K562 (cell line): Measurements from ENCODE around the gene PDE4D. TPM values are rescaled to one million over a fixed set of nuclear protein-coding genes. Genes with fewer than 3 reads are reported as not detected.

Experiments used
- ATAC-seq: fragments of 200-7000 bp; cut with Tn5 transposase; 3 replicates; pipeline ENCODE4 v1.9.1; 2020; ENCODE audit warnings: moderate library complexity
- BruUV-seq: library from RNA; stranded (reverse); fragments of 400-500 nt; replicated peaks from 2 replicates; lab custom pipeline; 2021; lab: Mats Ljungman, UMichigan
- CTCF ChIA-PET: fragments of 300-600 bp; formaldehyde crosslinking; extraction: SDS; loops from one replicate; lab custom pipeline; 2021; ENCODE audit warnings: low intra/inter-chr PET ratio; lab: Yijun Ruan, JAX
- POLR2A ChIA-PET: fragments of 300-600, 350-650 bp; sonication (Branson Sonifier 250); formaldehyde crosslinking; extraction: SDS; loops from one replicate; lab custom pipeline; 2021; ENCODE audit warnings: antibody characterized with exemption, inconsistent platforms; lab: Yijun Ruan, JAX
- DNase-seq, 4 experiments: peaks; one replicate each; pipeline versions ENCODE4 v3.0.0 to v3.0.0-alpha.2; 2011 to 2018; ENCODE audit warnings: low spot score in 3 of 4, mixed read lengths in 3 of 4; ENCODE audit errors: extremely low read depth in 1 of 4
- FAIRE-seq: peaks from 2 replicates; lab custom pipeline; 2011; peaks lifted over from hg19 to GRCh38; lab: Jason Lieb, UNC
- H2AFZ ChIP-seq: 2 replicates; pipeline ENCODE4 v1.6.0; 2011; ENCODE audit warnings: low read depth, low read length, control low read depth, inconsistent platforms
- H3K27ac ChIP-seq: fragments of 200-600 bp; 3 replicates; pipeline ENCODE4 v1.8.0; 2011; ENCODE audit warnings: low read depth, mild to moderate bottlenecking, control low read depth, inconsistent platforms, low read length, moderate library complexity, mixed read lengths; ENCODE audit errors: extremely low read depth
- H3K27me3 ChIP-seq, 2 experiments: fragments of 300-600 bp in 1 of 2; 2 replicates in 1 of 2; 3 replicates in 1 of 2; pipeline versions ENCODE4 v1.6.0 to v1.8.0; 2011; ENCODE audit warnings: inconsistent platforms in 2 of 2, low read length in 2 of 2, mild to moderate bottlenecking in 1 of 2, mixed read lengths in 1 of 2, moderate library complexity in 1 of 2; ENCODE audit not compliant: control insufficient read depth in 2 of 2, insufficient read depth in 2 of 2
- H3K36me3 ChIP-seq: fragments of 300-600 bp; 3 replicates; pipeline ENCODE4 v1.8.0; 2011; ENCODE audit warnings: mild to moderate bottlenecking, low read length, inconsistent platforms; ENCODE audit not compliant: control insufficient read depth, insufficient read depth
- H3K4me1 ChIP-seq, 2 experiments: fragments of 200-600 bp in 1 of 2; replicated peaks in 1 of 2; 2 replicates in 1 of 2; 3 replicates in 1 of 2; pipeline versions ENCODE4 v1.5.1 to v1.8.0; 2011; ENCODE audit warnings: inconsistent platforms in 2 of 2, low read length in 2 of 2, mild to moderate bottlenecking in 1 of 2, mixed read lengths in 1 of 2, moderate library complexity in 1 of 2; ENCODE audit not compliant: control insufficient read depth in 2 of 2, insufficient read depth in 2 of 2
- H3K4me2 ChIP-seq: 2 replicates; pipeline ENCODE4 v1.6.1; 2011; ENCODE audit warnings: low read length, control low read depth, inconsistent platforms, mixed read lengths; ENCODE audit not compliant: insufficient read depth
- H3K4me3 ChIP-seq: fragments of 200-600 bp; sonication (generic), shearing (Covaris generic); 2 replicates; pipeline ENCODE4 v1.5.1; 2016; ENCODE audit warnings: control low read depth, inconsistent platforms
- H3K79me2 ChIP-seq: fragments of 200-600 bp; 3 replicates; pipeline ENCODE4 v1.8.0; 2011; ENCODE audit warnings: low read length, inconsistent platforms; ENCODE audit not compliant: control insufficient read depth, insufficient read depth
- H3K9ac ChIP-seq, 2 experiments: 2 replicates each; pipeline versions ENCODE4 v1.6.0 to v1.6.1; 2011; ENCODE audit warnings: low read depth in 2 of 2, low read length in 2 of 2, control low read depth in 1 of 2, inconsistent platforms in 1 of 2, mild to moderate bottlenecking in 1 of 2, mixed read lengths in 1 of 2; ENCODE audit not compliant: insufficient read depth in 1 of 2
- H3K9me1 ChIP-seq: one replicate; pipeline ENCODE4 v1.6.0; 2011; ENCODE audit warnings: inconsistent platforms, mild to moderate bottlenecking, low read length, moderate library complexity; ENCODE audit not compliant: control insufficient read depth, insufficient read depth
- H3K9me3 ChIP-seq: replicated peaks from 2 replicates; pipeline ENCODE4 v1.5.1; 2011; ENCODE audit warnings: low read depth, low read length, inconsistent platforms; ENCODE audit not compliant: control insufficient read depth, insufficient read depth
- H4K20me1 ChIP-seq: replicated peaks from 2 replicates; pipeline ENCODE4 v1.6.1; 2011; ENCODE audit warnings: low read length, inconsistent platforms, mixed read lengths; ENCODE audit not compliant: control insufficient read depth, insufficient read depth
- SP1 ChIP-seq: sonication (generic); formaldehyde crosslinking; IDR thresholded peaks from 2 replicates; pipeline ENCODE4 v1.8.1; 2022; ENCODE audit warnings: mild to moderate bottlenecking, missing genetic modification reagents
- SRSF7 ChIP-seq: fragments of 200-400 bp; formaldehyde crosslinking; optimal IDR thresholded peaks from 2 replicates; pipeline ENCODE3; 2017; ENCODE audit warnings: mild to moderate bottlenecking, low read depth, low read length
- TRIM25 ChIP-seq: fragments of 450-650 bp; IDR thresholded peaks from 2 replicates; pipeline ENCODE4 v1.7.0; 2016; ENCODE audit warnings: borderline replicate concordance
- ZFPM2 ChIP-seq: fragments of 250-450 bp; sonication (Bioruptor Pico); IDR thresholded peaks from 2 replicates; pipeline ENCODE4 v1.5.1; 2022; ENCODE audit warnings: mild to moderate bottlenecking
- ZNF232 ChIP-seq: sonication (generic); formaldehyde crosslinking; IDR thresholded peaks from 2 replicates; pipeline ENCODE4 v1.8.0; 2022; ENCODE audit warnings: mild to moderate bottlenecking, missing genetic modification reagents
- ZNF561 ChIP-seq: fragments of 450-650 bp; formaldehyde crosslinking; conservative IDR thresholded peaks from 2 replicates; pipeline ENCODE4 v1.4.0; 2020; ENCODE audit warnings: mild to moderate bottlenecking, moderate library complexity
- WGBS: fragments of 100-300 bp; shearing (Covaris generic); methylation state at CpG from one replicate; pipeline ENCODE4 v1.1.6; 2016; ENCODE audit warnings: low coverage, mixed read lengths; ENCODE audit not compliant: insufficient coverage; ENCODE audit errors: missing lambda C conversion rate; 5-methylcytosine and 5-hydroxymethylcytosine counted together
- in situ Hi-C: fragments of 300-500 bp; cut with MboI; formaldehyde crosslinking; loops from 4 replicates; pipeline ENCODE4 v1.15.0; 2018; ENCODE audit warnings: inconsistent platforms, mixed read lengths
- intact Hi-C: fragments of 100-400 bp; cut with micrococcal nuclease; formaldehyde crosslinking; loops from 2 replicates; pipeline ENCODE4 v1.14.2; 2022
- polyA plus RNA-seq, 8 experiments: library from polyadenylated mRNA; depleted of rRNA in 4 of 8; stranded (reverse) in 5 of 8; unstranded in 3 of 8; fragments of >200 nt; fragmentation: Nextera tagmentation in 2 of 8; fragmentation: Illumina TruSeq in 1 of 8; extraction: Ambion mirVana in 2 of 8; extraction: Trizol in 1 of 8; gene quantifications; 2 replicates each; pipeline versions ENCODE4 v1.2.1 to v1.2.3, GENCODE V29; 2011 to 2014; ENCODE audit warnings: inconsistent platforms in 1 of 8, missing spikeins in 1 of 8
- total RNA-seq, 7 experiments: library from RNA; depleted of rRNA in 6 of 7; stranded (reverse); fragments of >200 nt in 6 of 7; fragmentation: Illumina TruSeq in 2 of 7; extraction: Trizol in 2 of 7; gene quantifications; 2 replicates each; pipeline versions ENCODE4 v1.2.1 to v1.2.3, GENCODE V29; 2011 to 2021; ENCODE audit warnings: low replicate concordance in 1 of 7
- TF ChIP-seq, protein P1 (sequence below): sonication (generic); formaldehyde crosslinking; IDR thresholded peaks from 2 replicates; pipeline ENCODE4 v1.8.0; 2022; ENCODE audit warnings: mild to moderate bottlenecking, missing genetic modification reagents

Gene PDE4D
- total and polyA plus RNA-seq, 9 of the 15 experiments (the other 6 are each of a cell fraction or from before 2014, with no cell fraction given), result 0.04 to 0.46 (median 0.13) TPM

DNA sequence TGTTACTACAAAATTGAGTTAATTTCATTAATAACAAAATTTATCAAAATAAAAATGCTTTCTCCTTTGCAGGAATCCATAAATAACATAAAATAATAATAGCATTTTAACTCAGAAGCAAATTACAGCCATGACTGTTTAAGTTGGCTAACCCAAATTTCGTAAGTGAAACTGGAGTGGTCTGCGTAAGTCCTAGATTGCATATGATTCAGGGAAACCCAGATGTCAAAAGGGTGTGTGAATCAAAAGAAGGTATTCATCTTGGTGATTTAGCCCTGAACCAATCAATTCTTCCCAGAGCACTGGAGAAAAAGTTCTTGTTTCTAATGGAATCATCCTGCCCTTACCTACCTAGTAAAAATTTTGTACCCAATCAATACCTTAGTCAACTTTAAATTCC lies 763.1 kb downstream of the PDE4D start:
- WGBS, result 0% methylated on average over 2 of the region's 2 CpGs
- DNase-seq (no peak), FAIRE-seq (no peak), ATAC-seq (no peak)
- H3K9me3 ChIP-seq, result no peaks in the 10 kb centered on the region
- H3K36me3 ChIP-seq, result no peaks in the 10 kb centered on the region
- no TSS peak for BruUV-seq
- no peaks in the 10 kb centered on the region for H3K9me1 ChIP-seq
- ChIA-PET POLR2A (no interaction called here), CTCF (no interaction called here)
- H3K4me1 ChIP-seq, result no peaks in the 10 kb centered on the region; a peak in 1 of 5 replicates
- intact Hi-C loops, result no loop called here
- H3K27me3 ChIP-seq, result no peaks in the 10 kb centered on the region
- no peak overlapping the region for H2AFZ ChIP-seq
- no peak overlapping the region for H3K4me3 ChIP-seq
- in situ Hi-C loops, result no loop called here
- no peak overlapping the region for H3K4me2 ChIP-seq
- H3K9ac ChIP-seq, result no peak overlapping the region
- no peak overlapping the region for H3K27ac ChIP-seq
- H3K79me2 ChIP-seq, result no peaks in the 10 kb centered on the region
- TF ChIP-seq TRIM25 (no peak), SP1 (no peak)
- no peaks in the 10 kb centered on the region for H4K20me1 ChIP-seq

DNA sequence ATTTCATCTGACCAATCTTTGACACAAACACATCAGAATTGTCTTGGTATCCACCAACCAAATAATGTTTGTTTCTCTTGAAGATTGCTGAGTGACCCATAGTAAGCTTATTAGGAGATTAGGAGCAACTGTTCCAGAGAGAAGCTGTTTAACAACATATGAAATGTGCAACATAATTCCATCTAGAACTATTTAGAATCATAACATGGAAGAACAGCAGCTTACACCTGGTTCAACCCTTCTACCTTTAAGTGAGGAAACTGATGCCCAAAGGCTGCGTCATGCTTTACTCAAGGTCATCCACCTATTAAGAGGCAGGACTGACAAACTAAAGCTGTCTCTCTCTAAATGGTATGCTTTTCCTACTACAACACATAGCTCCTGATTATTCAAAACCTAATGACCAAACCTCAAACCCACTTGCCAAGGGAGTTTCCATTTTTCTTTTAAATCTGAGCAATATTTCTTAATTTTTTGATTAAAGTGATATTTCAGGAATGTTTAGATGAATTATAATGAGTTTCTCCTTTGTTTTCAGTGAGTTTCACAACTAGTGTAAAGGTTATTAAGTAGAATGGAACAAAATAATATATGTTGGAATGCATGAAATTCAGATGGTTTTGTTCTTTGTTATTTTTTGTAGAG lies 764.8 kb downstream of the PDE4D start:
- H3K27me3 ChIP-seq, result no peaks in the 10 kb centered on the region
- no peak overlapping the region for H2AFZ ChIP-seq
- WGBS, result 0% methylated on average over 1 of the region's 1 CpG
- H3K9me1 ChIP-seq, result no peaks in the 10 kb centered on the region
- H3K9me3 ChIP-seq, result no peaks in the 10 kb centered on the region
- H3K4me2 ChIP-seq, result no peak overlapping the region
- H3K79me2 ChIP-seq, result no peaks in the 10 kb centered on the region
- in situ Hi-C loops (no loop called here), intact Hi-C loops (no loop called here)
- no peak overlapping the region for H3K27ac ChIP-seq
- no peaks in the 10 kb centered on the region; a peak in 1 of 5 replicates for H3K4me1 ChIP-seq
- no peak overlapping the region for H3K9ac ChIP-seq
- TF ChIP-seq, protein P1, sequence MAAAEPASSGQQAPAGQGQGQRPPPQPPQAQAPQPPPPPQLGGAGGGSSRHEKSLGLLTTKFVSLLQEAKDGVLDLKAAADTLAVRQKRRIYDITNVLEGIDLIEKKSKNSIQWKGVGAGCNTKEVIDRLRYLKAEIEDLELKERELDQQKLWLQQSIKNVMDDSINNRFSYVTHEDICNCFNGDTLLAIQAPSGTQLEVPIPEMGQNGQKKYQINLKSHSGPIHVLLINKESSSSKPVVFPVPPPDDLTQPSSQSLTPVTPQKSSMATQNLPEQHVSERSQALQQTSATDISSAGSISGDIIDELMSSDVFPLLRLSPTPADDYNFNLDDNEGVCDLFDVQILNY (CRISPR knock-in tag), result no peak
- TF ChIP-seq SRSF7 (no peak), ZFPM2 (CRISPR knock-in tag) (no peak), ZNF232 (CRISPR knock-in tag) (no peak), ZNF561 (no peak)
- DNase-seq, result no peak
- no peak for FAIRE-seq
- ChIA-PET CTCF (no interaction called here), POLR2A (no interaction called here)
- ATAC-seq, result no peak
- H3K36me3 ChIP-seq, result no peaks in the 10 kb centered on the region
- BruUV-seq, result no TSS peak
- H3K4me3 ChIP-seq, result no peak overlapping the region
- no peaks in the 10 kb centered on the region for H4K20me1 ChIP-seq
